Lower lobe of right lung (tissue), 2 donors: Measurements from ENCODE around the gene LMAN1L. TPM values are rescaled to one million over a fixed set of nuclear protein-coding genes. Genes with fewer than 3 reads are reported as not detected.

Experiments
- ATAC-seq, 2 donors: fragments of 200-7000 bp; cut with Tn5 transposase; one replicate each; pipeline ENCODE4 v1.9.1; 2020 to 2022; ENCODE audit warnings: mild to moderate bottlenecking in 2 of 2, moderate library complexity in 2 of 2
- DNase-seq: peaks from one replicate; pipeline ENCODE4 v3.0.0-alpha.2; 2020
- H3K27ac ChIP-seq: fragments of 200-600 bp; one replicate; pipeline ENCODE4 v1.8.0; 2022
- H3K27me3 ChIP-seq: fragments of 200-600 bp; one replicate; pipeline ENCODE4 v1.8.0; 2022; ENCODE audit warnings: low read depth
- H3K36me3 ChIP-seq: fragments of 200-600 bp; one replicate; pipeline ENCODE4 v1.8.0; 2022; ENCODE audit warnings: mild to moderate bottlenecking
- H3K4me1 ChIP-seq: fragments of 200-600 bp; one replicate; pipeline ENCODE4 v1.8.0; 2022
- H3K4me3 ChIP-seq: fragments of 200-600 bp; one replicate; pipeline ENCODE4 v1.8.0; 2022; ENCODE audit warnings: mild to moderate bottlenecking
- H3K9me3 ChIP-seq: fragments of 200-600 bp; one replicate; pipeline ENCODE4 v1.8.0; 2022
- CTCF ChIP-seq: fragments of 200-600 bp; IDR thresholded peaks from one replicate; pipeline ENCODE4 v1.8.0; 2022; ENCODE audit warnings: antibody characterized with exemption, mild to moderate bottlenecking
- intact Hi-C: fragments of 100-400 bp; cut with DNase I; formaldehyde crosslinking; loops from one replicate; pipeline ENCODE4 v1.11.0; 2022
- total RNA-seq: library from RNA; stranded (reverse); fragmentation: NEBNext Ultra II Directional; extraction: Animal tissue kit (Norgen Biotek cat#: 25700); gene quantifications from one replicate; pipeline ENCODE4 v1.2.1, GENCODE V29; 2021
- donor health status: DM: no; HTN: yes; CAD: no; lungs with severe emphysema.

The LMAN1L gene
- total RNA-seq, 1 donor from 2014 or later: not detected

GRCh38 chr15:74842581-74843444 is 30.2 kb downstream of the LMAN1L start, which contains the start of gene ULK3:
Gene ULK3 (minus strand): TSS chr15:74843156. CDS start chr15:74843105, 51 bp downstream.
- DNase-seq (peak; percentile 94), ATAC-seq (peak; percentile 96)
- Histone ChIP-seq H3K4me1 (peaks cover 18% of the 10 kb centered on the region), H3K9me3 (no peaks in the 10 kb centered on the region), H3K4me3 (peak within 1 kb of the TSS; percentile 99), H3K27me3 (no peaks in the 10 kb centered on the region), H3K27ac (peak within 1 kb of the TSS; percentile 86), H3K36me3 (peaks cover 55% of the 10 kb centered on the region)
- intact Hi-C loops: no loop called here
- TF ChIP-seq CTCF: peak; percentile 60

DNA sequence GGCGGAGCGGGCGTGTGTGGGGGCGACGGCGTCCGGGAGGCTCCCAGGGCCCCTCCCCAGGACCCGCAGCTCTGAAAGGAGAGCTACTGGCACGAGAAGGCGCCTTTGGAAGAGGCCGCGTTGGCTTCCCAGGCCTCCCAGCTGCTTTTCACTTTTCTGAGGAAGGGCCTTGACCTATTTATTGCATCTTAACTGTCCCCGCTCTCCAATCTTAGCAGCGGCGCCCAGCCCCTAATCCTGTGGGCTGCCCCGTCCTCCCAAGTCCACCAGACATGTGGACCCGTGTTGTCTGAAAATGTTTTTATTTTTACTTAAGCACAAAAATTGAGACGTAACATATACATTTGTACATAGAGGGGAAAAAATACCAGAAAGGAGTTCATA is 30.8 kb downstream of the LMAN1L start:
- Histone ChIP-seq H3K9me3 (no peaks in the 10 kb centered on the region), H3K27me3 (no peaks in the 10 kb centered on the region), H3K27ac (peak overlapping the region; percentile 86), H3K36me3 (peaks cover 55% of the 10 kb centered on the region), H3K4me1 (peaks cover 18% of the 10 kb centered on the region), H3K4me3 (peak overlapping the region; percentile 99)
- intact Hi-C loops: no loop called here
- DNase-seq: no peak
- ATAC-seq: no peak
- TF ChIP-seq CTCF: no peak

GRCh38 chr15:74843891-74844299 is 31.3 kb downstream of the LMAN1L start:
- no peaks in the 10 kb centered on the region for H3K9me3 ChIP-seq

DNA sequence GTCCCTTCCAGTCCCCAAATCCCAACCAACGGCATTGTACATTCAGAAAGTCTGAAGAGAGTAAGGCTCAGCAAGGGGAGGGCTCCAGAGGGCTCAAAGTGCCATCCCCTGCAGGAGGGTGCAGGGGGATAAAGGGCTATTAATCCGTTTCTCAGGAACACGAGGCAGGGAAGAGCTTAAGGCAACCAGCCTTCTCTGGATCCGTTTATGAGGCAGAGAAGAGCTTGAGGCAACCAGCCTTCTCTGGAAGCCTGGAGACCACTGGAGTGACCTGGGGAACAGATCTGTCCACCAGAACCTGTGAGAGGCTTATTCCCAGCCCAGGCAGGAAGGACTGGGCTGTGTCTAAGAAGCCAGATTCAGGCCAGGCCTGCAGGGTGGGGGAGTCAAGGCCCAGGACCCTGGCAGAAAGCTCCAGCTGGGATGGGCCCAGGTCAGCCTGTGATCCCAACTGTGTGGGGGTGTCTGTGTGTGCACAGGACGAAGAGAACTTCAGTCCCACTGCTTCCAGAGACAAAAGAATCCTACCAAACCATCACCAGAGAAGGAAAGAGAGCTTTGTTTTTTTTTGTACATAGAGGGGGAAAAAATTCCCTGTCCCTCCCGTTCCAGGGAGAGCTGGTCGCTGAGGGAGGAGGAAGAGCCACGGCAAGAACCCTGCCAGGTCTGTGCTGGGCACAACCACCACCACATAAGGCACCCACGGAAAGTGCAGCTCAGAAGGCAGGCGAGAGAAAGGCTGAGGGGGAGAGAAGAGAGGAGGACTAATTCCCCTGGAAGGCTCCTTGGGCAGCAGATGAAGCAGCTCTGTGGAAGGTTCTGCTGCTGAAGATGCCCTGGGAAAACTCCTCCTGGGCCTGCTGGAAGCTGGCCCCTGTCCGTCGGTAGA is 31.9 kb downstream of the LMAN1L start:
- DNase-seq: no peak
- no peak for TF ChIP-seq CTCF
- Histone ChIP-seq H3K4me1 (peaks cover 18% of the 10 kb centered on the region), H3K27me3 (no peaks in the 10 kb centered on the region), H3K36me3 (peaks cover 56% of the 10 kb centered on the region), H3K9me3 (no peaks in the 10 kb centered on the region), H3K4me3 (no peak overlapping the region), H3K27ac (no peak overlapping the region)
- intact Hi-C loops: no loop called here
- ATAC-seq: no peak

More at GRCh38 chr15:74843891-74844299, 31.3 kb downstream of the LMAN1L start:
- ATAC-seq (no peak), DNase-seq (no peak)
- peaks cover 55% of the 10 kb centered on the region for H3K36me3 ChIP-seq
- no peaks in the 10 kb centered on the region for H3K27me3 ChIP-seq
- peak overlapping the region; percentile 86 for H3K27ac ChIP-seq
- no peak for TF ChIP-seq CTCF
- H3K4me1 ChIP-seq: peaks cover 18% of the 10 kb centered on the region
- intact Hi-C loops: no loop called here
- peak overlapping the region; percentile 99 for H3K4me3 ChIP-seq

DNA sequence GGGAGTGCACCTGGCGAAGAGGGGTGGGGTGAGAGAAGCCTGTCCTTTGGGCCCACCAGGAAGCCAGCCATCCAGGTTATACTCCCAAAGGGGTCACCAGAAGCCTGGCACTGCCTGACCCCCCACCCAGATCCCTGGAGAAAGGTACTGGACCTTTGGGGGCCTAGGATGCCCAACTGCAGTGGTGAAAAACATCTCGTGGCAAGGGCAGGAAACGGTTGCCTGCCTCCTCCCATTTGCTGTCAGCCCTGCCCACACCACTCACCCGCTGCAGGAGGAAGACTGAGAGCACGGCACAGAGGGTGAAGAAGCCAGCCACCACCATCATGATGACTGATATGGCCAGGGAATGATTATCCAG is 32.6 kb downstream of the LMAN1L start:
- intact Hi-C loops: no loop called here
- no peak for TF ChIP-seq CTCF
- ATAC-seq: no peak
- Histone ChIP-seq H3K36me3 (peaks cover 56% of the 10 kb centered on the region), H3K4me1 (peaks cover 18% of the 10 kb centered on the region), H3K27me3 (no peaks in the 10 kb centered on the region), H3K4me3 (no peak overlapping the region), H3K9me3 (no peaks in the 10 kb centered on the region), H3K27ac (peak overlapping the region; percentile 49)
- DNase-seq: no peak
